SK-N-MC (cell line): ENCODE results near the gene TMEM181.

Experiments used
- EZH2 ChIP-seq: fragments of 200-600 bp; sonication (generic); IDR thresholded peaks from one replicate; pipeline ENCODE4 v1.6.1; 2017; ENCODE audit warnings: antibody characterized with exemption
- FOXP2 ChIP-seq: optimal IDR thresholded peaks from 2 replicates; pipeline ENCODE3; 2011; ENCODE audit warnings: mild to moderate bottlenecking, moderate library complexity; ENCODE audit not compliant: insufficient read depth; ENCODE audit errors: extremely low read length, control extremely low read depth
- POLR2AphosphoS5 ChIP-seq: IDR thresholded peaks from 2 replicates; pipeline ENCODE4 v1.6.1; 2012; ENCODE audit warnings: mild to moderate bottlenecking, low read depth, low read length, borderline replicate concordance

DNA sequence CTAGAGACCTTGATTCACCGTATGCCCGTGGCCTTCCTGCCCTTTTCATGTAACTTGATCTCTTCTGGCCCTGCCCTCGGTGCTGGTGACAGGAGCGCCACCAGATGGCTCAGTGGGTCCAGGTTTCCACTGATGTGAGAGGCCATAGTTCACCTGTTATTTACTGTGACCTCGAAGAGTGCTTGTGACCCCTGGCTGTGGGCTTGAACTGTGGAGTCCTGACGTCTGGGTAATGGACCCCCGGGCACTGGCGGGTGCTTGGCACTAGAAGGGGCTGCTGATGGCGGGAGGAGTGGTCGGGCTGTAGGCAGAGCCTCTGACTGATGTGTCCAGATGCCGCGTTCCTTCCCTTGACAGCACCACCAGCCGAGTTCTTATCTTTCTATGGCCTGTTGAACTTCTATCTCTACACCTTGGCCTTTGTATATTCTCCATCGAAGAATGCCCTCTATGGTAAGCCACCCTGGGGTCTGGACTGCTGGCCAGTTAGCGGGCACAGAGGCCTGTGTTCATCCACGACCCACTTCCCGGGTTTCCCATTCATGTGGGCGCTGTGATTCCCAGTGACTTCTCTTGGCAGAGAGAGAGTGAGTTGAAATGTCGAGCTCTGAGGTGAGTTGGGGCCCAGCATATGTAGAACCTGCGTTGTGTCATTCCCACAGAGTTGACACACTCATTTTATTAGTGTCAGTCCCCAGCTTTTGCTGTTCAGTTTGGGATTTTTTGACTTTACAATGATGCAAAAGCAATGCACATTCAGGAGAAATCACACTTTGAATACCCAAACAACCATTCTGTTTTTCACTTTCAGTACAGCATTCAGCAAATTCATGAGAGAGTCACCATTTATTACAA lies 69.7 kb downstream of the TMEM181 start:
- TF ChIP-seq FOXP2 (no peak), EZH2 (no peak), POLR2AphosphoS5 (no peak)
